ENCODE measurements around the gene NLN. TPM values are rescaled to one million over a fixed set of nuclear protein-coding genes. Genes with fewer than 3 reads are reported as not detected.
"Not testable (repeated sequence)": the region's sequence is repeated elsewhere in the genome, so short reads cannot be mapped to it uniquely, and the experiment has no call there.

The NLN gene
- total RNA-seq, 2 experiments from 2014 or later: 38.4 to 42.5 TPM

- no peak for DNase-seq
- intact Hi-C loops (cut with micrococcal nuclease): no loop called here
- peaks cover 6% of the 10 kb centered on the region for H3K36me3 Mint-ChIP-seq (ENCODE audit: low read depth)
- no peak for TF ChIP-seq CTCF (IDR thresholded peaks at IDR 0.05)
- no peak for ATAC-seq
- peaks cover 4% of the 10 kb centered on the region for H3K4me1 Mint-ChIP-seq (ENCODE audit: low read depth)
- H3K9me3 Mint-ChIP-seq: peaks cover 12% of the 10 kb centered on the region
- no peak overlapping the region for H3K4me3 Mint-ChIP-seq
- POLR2A ChIA-PET: no interaction called here
- no peaks in the 10 kb centered on the region for H3K27me3 Mint-ChIP-seq
- no peak overlapping the region for H3K27ac Mint-ChIP-seq
- CTCF ChIA-PET: interaction anchor here (0.7 kb wide), 1 partner anchor 13 kb away, joined by 3 read pairs; no protein-coding TSS in a partner anchor
These were observed 124.1 kb downstream of the NLN start for GRCh38 chr5:65846101-65846500.

- intact Hi-C loops (cut with micrococcal nuclease); H3K27ac Mint-ChIP-seq; POLR2A ChIA-PET; ATAC-seq; H3K27me3 Mint-ChIP-seq; CTCF ChIA-PET; DNase-seq; H3K36me3 Mint-ChIP-seq (ENCODE audit: low read depth); H3K4me1 Mint-ChIP-seq (ENCODE audit: low read depth); H3K4me3 Mint-ChIP-seq: not testable (repeated sequence)
- H3K9me3 Mint-ChIP-seq: peaks cover 17% of the 10 kb centered on the region
These were observed 125.0 kb downstream of the NLN start for GRCh38 chr5:65847019-65847418.

- H3K36me3 Mint-ChIP-seq (ENCODE audit: low read depth); POLR2A ChIA-PET; ATAC-seq; H3K27ac Mint-ChIP-seq; DNase-seq; H3K27me3 Mint-ChIP-seq; H3K4me1 Mint-ChIP-seq (ENCODE audit: low read depth); CTCF ChIA-PET; intact Hi-C loops (cut with micrococcal nuclease); H3K4me3 Mint-ChIP-seq: not testable (repeated sequence)
- peaks cover 23% of the 10 kb centered on the region for H3K9me3 Mint-ChIP-seq
These were observed 127.9 kb downstream of the NLN start for GRCh38 chr5:65849918-65850317.

GRCh38 chr5:65854925-65855324 lies 132.9 kb downstream of the NLN start:
- ChIA-PET CTCF (no interaction called here), POLR2A (no interaction called here)
- H3K9me3 Mint-ChIP-seq: peaks cover 15% of the 10 kb centered on the region
- no peak overlapping the region for H3K4me3 Mint-ChIP-seq
- no peak overlapping the region for H3K27ac Mint-ChIP-seq
- no peaks in the 10 kb centered on the region for H3K27me3 Mint-ChIP-seq
- no peaks in the 10 kb centered on the region for H3K4me1 Mint-ChIP-seq (ENCODE audit: low read depth)
- no peak for TF ChIP-seq CTCF (IDR thresholded peaks at IDR 0.05)
- ATAC-seq (no peak), DNase-seq (no peak)
- intact Hi-C loops (cut with micrococcal nuclease): no loop called here
- peaks cover 4% of the 10 kb centered on the region for H3K36me3 Mint-ChIP-seq (ENCODE audit: low read depth)

- no peak for ATAC-seq
- TF ChIP-seq CTCF (IDR thresholded peaks at IDR 0.05): no peak
- Mint-ChIP-seq H3K9me3 (peaks cover 11% of the 10 kb centered on the region), H3K27ac (no peak overlapping the region), H3K36me3 (ENCODE audit: low read depth) (peaks cover 2% of the 10 kb centered on the region), H3K4me3 (no peak overlapping the region), H3K27me3 (no peaks in the 10 kb centered on the region), H3K4me1 (ENCODE audit: low read depth) (no peaks in the 10 kb centered on the region)
- POLR2A ChIA-PET: interaction anchor here (1.3 kb wide), 1 partner anchor 16 kb away, joined by 4 read pairs; no protein-coding TSS in a partner anchor
- intact Hi-C loops (cut with micrococcal nuclease): no loop called here
- CTCF ChIA-PET: interaction anchor here (1.4 kb wide), 1 partner anchor 21 kb away, joined by 3 read pairs; no protein-coding TSS in a partner anchor
- no peak for DNase-seq
These were observed 133.8 kb downstream of the NLN start for GRCh38 chr5:65855766-65856315.

GRCh38 chr5:65856520-65856919 lies 134.5 kb downstream of the NLN start:
- H3K27me3 Mint-ChIP-seq: no peaks in the 10 kb centered on the region
- CTCF ChIA-PET: interaction anchor here (1.4 kb wide), 1 partner anchor 21 kb away, joined by 3 read pairs; no protein-coding TSS in a partner anchor
- TF ChIP-seq CTCF (IDR thresholded peaks at IDR 0.05): no peak
- intact Hi-C loops (cut with micrococcal nuclease): no loop called here
- H3K27ac Mint-ChIP-seq: no peak overlapping the region
- H3K4me3 Mint-ChIP-seq: no peak overlapping the region
- H3K36me3 Mint-ChIP-seq (ENCODE audit: low read depth): peaks cover under 1% of the 10 kb centered on the region
- no peaks in the 10 kb centered on the region for H3K4me1 Mint-ChIP-seq (ENCODE audit: low read depth)
- H3K9me3 Mint-ChIP-seq: peaks cover 8% of the 10 kb centered on the region
- no peak for ATAC-seq
- DNase-seq: no peak
- POLR2A ChIA-PET: interaction anchor here (1.3 kb wide), 1 partner anchor 16 kb away, joined by 4 read pairs; no protein-coding TSS in a partner anchor

All from activated CD8-positive, alpha-beta T cell treated with anti-CD3 and anti-CD28 coated beads for 36 hours (primary cell).